Measurements from ENCODE around the gene MAPK1.

Gene MAPK1

GRCh38 chr22:21835378-21835777 is 32.1 kb downstream of the MAPK1 start:
- Histone ChIP-seq H3K4me3 (ENCODE audit: low read depth, low read length) (no peak overlapping the region), H3K4me1 (ENCODE audit: control insufficient read depth, insufficient read depth, low read length) (peaks cover 21% of the 10 kb centered on the region), H3K9me3 (ENCODE audit: control insufficient read depth, insufficient read depth, low read depth, low read length) (no peaks in the 10 kb centered on the region), H3K36me3 (ENCODE audit: control insufficient read depth in 2 of 2, insufficient read depth in 1 of 2, low read length in 2 of 2) (no peaks in the 10 kb centered on the region), H3K27ac (ENCODE audit: extremely low read depth, low read depth, low read length) (no peak overlapping the region)
- ChIA-PET POLR2A (interaction anchor here (0.7 to 1.1 kb wide), 2 partner anchors 25 to 70 kb away, joined by 3 read pairs; no protein-coding TSS in a partner anchor), CTCF (interaction anchor here (0.8 to 1.0 kb wide), 2 partner anchors 30 to 117 kb away, joined by 3 read pairs; no protein-coding TSS in a partner anchor)
- no peak for TF ChIP-seq AEBP2 (tag by site-specific recombination; IDR thresholded peaks at IDR 0.05; ENCODE audit: borderline replicate concordance)
- TF ChIP-seq PRDM2 (tag by site-specific recombination; IDR thresholded peaks at IDR 0.05; ENCODE audit: borderline replicate concordance): no peak
- TF ChIP-seq ZNF560 (tag by site-specific recombination; IDR thresholded peaks at IDR 0.05; ENCODE audit: borderline replicate concordance): no peak
- no peak for TF ChIP-seq ZNF747 (tag by site-specific recombination; IDR thresholded peaks at IDR 0.05)
- no peak for TF ChIP-seq ZNF394 (tag by site-specific recombination; IDR thresholded peaks at IDR 0.05; ENCODE audit: borderline replicate concordance)
- no peak for TF ChIP-seq ZNF768 (tag by site-specific recombination; IDR thresholded peaks at IDR 0.05)
- no peak for TF ChIP-seq FEZF1 (tag by site-specific recombination; IDR thresholded peaks at IDR 0.05)
- no peak for TF ChIP-seq ZNF423 (tag by site-specific recombination; IDR thresholded peaks at IDR 0.05)
- TF ChIP-seq ZNF2 (tag by site-specific recombination; IDR thresholded peaks at IDR 0.05): no peak
- TF ChIP-seq ZBTB26 (tag by site-specific recombination; optimal IDR thresholded peaks at IDR 0.05): no peak
- no peak for TF ChIP-seq ELK4 (IDR thresholded peaks at IDR 0.05; ENCODE audit: borderline replicate concordance, low read depth, low read length)
- no peak for TF ChIP-seq ZNF518A (tag by site-specific recombination; conservative IDR thresholded peaks at IDR 0.05; ENCODE audit: low read depth)
- TF ChIP-seq IKZF3 (tag by site-specific recombination; IDR thresholded peaks at IDR 0.05): no peak
- no peak for TF ChIP-seq ZNF202 (tag by site-specific recombination; IDR thresholded peaks at IDR 0.05; ENCODE audit: borderline replicate concordance)
- no peak for TF ChIP-seq ZNF37A (tag by site-specific recombination; IDR thresholded peaks at IDR 0.05)
- no peak for TF ChIP-seq ZNF132 (tag by site-specific recombination; IDR thresholded peaks at IDR 0.05; ENCODE audit: borderline replicate concordance)

All from HEK293 (cell line).